Uterus (tissue), 2 donors: Measurements from ENCODE around the gene MEP1A.

Experiments used
- CTCF ChIP-seq, 4 experiments: fragments of 200-600 bp in 2 of 4; fragments of 450-650 bp in 2 of 4; sonication (generic) in 2 of 4; IDR thresholded peaks; one replicate each; pipeline ENCODE4 v1.5.1; 2016 to 2019; ENCODE audit warnings: antibody characterized with exemption in 4 of 4, mild to moderate bottlenecking in 2 of 4, moderate library complexity in 1 of 4
- POLR2A ChIP-seq, 2 donors: fragments of 450-650 bp; IDR thresholded peaks; one replicate each; pipeline ENCODE4 v1.6.1; 2016; ENCODE audit warnings: antibody characterized with exemption in 2 of 2, mild to moderate bottlenecking in 1 of 2, moderate library complexity in 1 of 2

DNA sequence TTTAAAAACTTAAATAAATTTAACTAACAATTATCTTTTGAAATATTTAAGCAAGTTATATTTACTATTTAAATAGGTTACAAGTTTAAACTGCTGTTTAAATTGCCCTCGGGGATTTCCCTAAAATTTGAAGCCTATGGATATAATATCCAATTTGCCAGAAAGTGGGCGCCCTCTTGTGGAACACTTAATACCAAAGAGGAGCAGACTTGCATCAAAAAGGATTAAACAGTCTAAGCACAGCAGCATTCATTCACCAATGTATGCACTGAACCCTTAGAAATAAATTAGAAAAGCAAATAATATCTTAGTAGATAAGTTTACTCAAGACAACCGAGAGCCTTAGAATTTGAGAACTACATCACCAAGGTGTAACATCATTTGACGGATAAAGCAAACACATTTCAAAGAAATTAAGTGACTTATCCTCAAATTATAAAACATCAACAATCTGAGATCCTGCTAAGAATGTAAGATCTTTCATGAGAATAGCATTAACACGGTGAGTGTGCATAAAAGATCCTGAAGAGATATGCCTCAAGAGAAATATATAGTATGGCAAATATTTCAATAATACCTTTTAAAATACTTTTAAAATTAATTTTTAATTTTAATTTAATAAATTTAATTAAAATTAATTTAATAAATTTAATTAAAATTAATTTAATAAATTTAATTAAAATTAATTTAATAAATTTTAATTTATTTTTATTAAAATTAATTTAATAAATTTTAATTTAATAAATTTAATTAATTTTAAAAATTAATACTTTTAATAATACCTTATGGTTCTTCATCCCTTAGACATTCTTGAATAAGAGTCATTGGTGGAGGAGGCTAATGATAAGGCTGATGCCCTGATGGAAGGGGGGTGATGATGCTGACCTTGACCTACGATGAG, 11.5 kb upstream of the MEP1A start:
- TF ChIP-seq CTCF (IDR thresholded peaks at IDR 0.05) (peak; percentile 36 to 49 (median 43)), POLR2A (IDR thresholded peaks at IDR 0.05) (no peak)
